SU-DHL-6 (cell line): Measurements from ENCODE around the gene KIAA1586.

Source experiments
- CTCF ChIP-seq: fragments of 200-600 bp; sonication (generic); IDR thresholded peaks from one replicate; pipeline ENCODE4 v1.5.1; 2017; ENCODE audit warnings: antibody characterized with exemption, mild to moderate bottlenecking, low read length, moderate library complexity; ENCODE audit not compliant: insufficient read depth, poor library complexity, severe bottlenecking
- EZH2phosphoT487 ChIP-seq: fragments of 200-600 bp; sonication (generic), shearing (Covaris generic); conservative IDR thresholded peaks from 2 replicates; pipeline ENCODE4 v1.6.1; 2018; ENCODE audit warnings: mild to moderate bottlenecking, antibody characterized with exemption, low read length, moderate library complexity, mixed read lengths

- TF ChIP-seq CTCF, result no peak
- no peak for TF ChIP-seq EZH2phosphoT487
These were observed 56.5 kb downstream of the KIAA1586 start for GRCh38 chr6:57102976-57103375.
